ENCODE data around the gene IL17RD.
"Not testable (repeated sequence)": the region's sequence is repeated elsewhere in the genome, so short reads cannot be mapped to it uniquely, and the experiment has no call there.

Gene IL17RD

DNA sequence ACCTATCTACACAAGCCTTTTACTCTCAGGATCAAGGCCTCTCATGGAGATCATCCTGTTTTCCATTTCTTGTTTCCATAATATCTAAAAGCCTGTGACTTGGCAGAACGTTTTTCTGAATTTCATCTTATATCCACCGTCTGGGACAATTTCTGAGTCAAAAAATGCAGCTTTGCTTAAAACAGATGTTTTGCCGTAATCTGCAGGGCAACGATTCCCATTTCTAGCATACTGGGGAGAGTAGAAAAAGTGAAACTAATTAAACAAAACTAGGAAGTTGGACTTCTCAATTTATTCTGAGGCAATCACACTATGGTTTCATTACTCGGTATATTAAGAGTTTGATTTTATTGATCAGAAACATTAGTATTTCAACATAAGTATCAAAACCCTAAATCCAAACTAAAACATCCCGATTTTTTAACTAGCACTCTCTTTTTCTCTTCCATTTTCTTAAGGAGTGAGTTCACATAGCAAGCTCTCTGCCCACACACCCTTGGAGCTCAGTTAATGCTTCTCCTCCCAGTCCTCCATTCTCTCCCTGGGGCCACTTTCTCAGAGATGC lies 71.1 kb downstream of the IL17RD start:
- no peaks in the 10 kb centered on the region for H3K36me3 ChIP-seq (ENCODE audit: control insufficient read depth, insufficient read depth, low read length)
- no peaks in the 10 kb centered on the region for H3K9me3 ChIP-seq (ENCODE audit: control insufficient read depth, low read length)
- no peak overlapping the region for H3K4me3 ChIP-seq (ENCODE audit: insufficient read depth, low read depth, low read length)
- no peaks in the 10 kb centered on the region for H3K4me1 ChIP-seq (ENCODE audit: control insufficient read depth, insufficient read depth, low read length)
- no peak overlapping the region for H3K27ac ChIP-seq (ENCODE audit: insufficient read depth, low read depth, low read length, poor library complexity, severe bottlenecking)
- 92 to 95% methylated on average over 5 to 6 of the region's 6 CpGs for WGBS, 2 experiments
- H3K27me3 ChIP-seq (ENCODE audit: control insufficient read depth, insufficient read depth, low read length, poor library complexity, severe bottlenecking) = no peaks in the 10 kb centered on the region

DNA sequence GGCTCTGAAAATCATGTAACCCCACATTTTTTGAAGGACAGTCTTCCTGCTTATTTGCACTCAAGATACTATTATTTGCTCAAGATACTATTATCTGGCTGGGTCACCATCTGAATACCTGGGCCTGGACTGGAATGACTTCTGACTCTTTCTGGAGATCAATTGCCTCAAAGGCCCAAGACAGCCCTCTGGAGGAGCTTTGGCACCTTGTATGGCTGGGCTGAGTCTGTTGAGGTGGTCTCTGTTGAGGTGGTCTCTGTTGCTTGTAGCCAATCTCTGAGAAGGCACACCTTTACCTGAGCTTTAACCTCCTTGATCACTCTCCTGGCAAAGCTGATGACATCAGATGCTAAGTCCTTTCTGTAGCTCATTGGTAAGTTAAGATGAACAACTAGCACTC lies 71.7 kb downstream of the IL17RD start:
- H3K4me3 ChIP-seq (ENCODE audit: insufficient read depth, low read depth, low read length) = no peak overlapping the region
- no peaks in the 10 kb centered on the region for H3K36me3 ChIP-seq (ENCODE audit: control insufficient read depth, insufficient read depth, low read length)
- H3K4me1 ChIP-seq (ENCODE audit: control insufficient read depth, insufficient read depth, low read length) = no peaks in the 10 kb centered on the region

DNA sequence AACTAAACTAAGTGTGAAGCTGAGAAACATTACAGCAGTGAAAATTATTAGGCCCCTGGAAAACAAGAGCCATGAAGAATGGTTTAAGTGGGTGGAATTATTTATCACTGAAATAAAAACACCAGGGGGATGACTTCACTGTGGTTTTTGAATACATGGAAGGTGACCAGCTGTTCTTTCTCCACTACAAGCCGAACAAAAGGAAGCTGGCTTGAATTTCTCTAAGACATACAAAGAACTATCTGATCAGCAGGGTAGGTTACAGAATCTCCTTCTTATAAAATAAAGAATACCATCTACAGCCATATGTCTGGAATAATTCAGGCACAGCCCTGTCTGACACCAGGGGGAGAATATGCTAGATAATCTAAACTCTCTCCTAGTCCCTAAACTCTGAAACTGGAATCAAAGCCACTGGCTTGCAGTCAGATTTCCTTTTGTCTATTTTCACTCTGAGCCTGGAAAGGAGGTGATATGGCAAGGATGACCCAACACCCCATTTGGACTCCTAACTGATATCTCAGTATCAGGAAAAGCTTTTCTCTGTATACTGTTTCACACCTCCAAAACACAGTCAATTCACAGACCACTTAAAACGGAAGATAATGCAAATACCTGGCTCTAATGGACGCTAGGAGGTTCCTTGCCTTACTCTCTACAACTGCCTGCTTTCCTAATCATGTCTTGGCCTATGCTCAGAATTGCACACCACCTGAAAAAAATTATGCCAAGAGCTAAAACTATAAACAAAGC lies 73.5 kb downstream of the IL17RD start:
- Histone ChIP-seq H3K4me1 (ENCODE audit: control insufficient read depth, insufficient read depth, low read length) (no peaks in the 10 kb centered on the region), H3K27me3 (ENCODE audit: control insufficient read depth, insufficient read depth, low read length, poor library complexity, severe bottlenecking) (no peaks in the 10 kb centered on the region), H3K4me3 (ENCODE audit: insufficient read depth, low read depth, low read length) (no peak overlapping the region), H3K36me3 (ENCODE audit: control insufficient read depth, insufficient read depth, low read length) (no peaks in the 10 kb centered on the region), H3K9me3 (ENCODE audit: control insufficient read depth, low read length) (no peaks in the 10 kb centered on the region), H3K27ac (ENCODE audit: insufficient read depth, low read depth, low read length, poor library complexity, severe bottlenecking) (no peak overlapping the region)
- WGBS, 2 experiments = 94 to 97% methylated on average over 3 of the region's 3 CpGs

More for the DNA sequence above, 71.7 kb downstream of the IL17RD start:
- H3K9me3 ChIP-seq (ENCODE audit: control insufficient read depth, low read length) = no peaks in the 10 kb centered on the region
- H3K27ac ChIP-seq (ENCODE audit: insufficient read depth, low read depth, low read length, poor library complexity, severe bottlenecking) = no peak overlapping the region
- no peaks in the 10 kb centered on the region for H3K27me3 ChIP-seq (ENCODE audit: control insufficient read depth, insufficient read depth, low read length, poor library complexity, severe bottlenecking)

DNA sequence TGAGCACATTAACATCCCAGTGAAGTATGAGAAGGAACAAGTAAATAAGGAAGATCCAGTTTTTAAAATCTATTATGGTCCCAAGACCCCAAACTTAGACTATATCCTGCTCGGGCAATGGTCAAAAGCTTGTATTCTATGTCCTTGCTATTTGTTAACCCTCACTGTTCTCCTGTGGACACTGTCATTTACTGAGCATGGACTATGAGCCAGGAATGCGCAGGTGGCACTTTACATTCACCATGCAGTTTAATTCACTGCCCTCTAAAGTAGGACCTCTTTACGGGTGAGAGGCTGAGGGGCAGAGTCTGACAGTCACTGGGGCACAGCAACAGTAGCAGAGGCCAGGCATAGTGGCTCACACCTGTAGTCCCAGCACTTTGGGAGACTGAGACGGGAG lies 76.1 kb downstream of the IL17RD start:
- WGBS, 2 experiments = 91 to 95% methylated on average over 4 of the region's 4 CpGs
- no peaks in the 10 kb centered on the region for H3K27me3 ChIP-seq (ENCODE audit: control insufficient read depth, insufficient read depth, low read length, poor library complexity, severe bottlenecking)
- no peaks in the 10 kb centered on the region for H3K36me3 ChIP-seq (ENCODE audit: control insufficient read depth, insufficient read depth, low read length)
- no peak overlapping the region for H3K4me3 ChIP-seq (ENCODE audit: insufficient read depth, low read depth, low read length)
- H3K27ac ChIP-seq (ENCODE audit: insufficient read depth, low read depth, low read length, poor library complexity, severe bottlenecking) = no peak overlapping the region
- H3K9me3 ChIP-seq (ENCODE audit: control insufficient read depth, low read length) = no peaks in the 10 kb centered on the region
- no peaks in the 10 kb centered on the region for H3K4me1 ChIP-seq (ENCODE audit: control insufficient read depth, insufficient read depth, low read length)

DNA sequence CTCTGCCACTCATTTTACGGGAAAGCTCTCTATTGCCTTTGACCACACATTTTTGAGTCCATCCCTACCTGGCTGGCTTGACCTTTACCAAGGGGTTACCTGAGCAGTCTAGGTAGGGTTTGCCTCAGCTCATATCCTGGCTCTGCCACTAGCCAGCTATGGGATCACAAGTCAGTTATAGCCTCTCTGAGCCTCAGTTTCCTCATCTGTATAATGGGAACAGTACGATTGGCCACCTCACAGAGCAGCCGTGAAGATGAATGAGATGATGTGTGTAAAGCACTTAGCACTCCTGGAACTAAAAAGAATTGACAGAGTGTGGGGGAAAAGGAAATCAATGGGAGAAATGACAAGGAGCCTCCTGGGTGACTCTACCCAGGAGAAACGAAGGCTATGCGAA lies 76.7 kb downstream of the IL17RD start:
- no peaks in the 10 kb centered on the region for H3K36me3 ChIP-seq (ENCODE audit: control insufficient read depth, insufficient read depth, low read length)
- WGBS, 2 experiments = 90 to 96% methylated on average over 5 of the region's 5 CpGs
- H3K4me3 ChIP-seq (ENCODE audit: insufficient read depth, low read depth, low read length) = no peak overlapping the region
- no peaks in the 10 kb centered on the region for H3K27me3 ChIP-seq (ENCODE audit: control insufficient read depth, insufficient read depth, low read length, poor library complexity, severe bottlenecking)
- H3K4me1 ChIP-seq (ENCODE audit: control insufficient read depth, insufficient read depth, low read length) = no peaks in the 10 kb centered on the region
- H3K9me3 ChIP-seq (ENCODE audit: control insufficient read depth, low read length) = no peaks in the 10 kb centered on the region
- H3K27ac ChIP-seq (ENCODE audit: insufficient read depth, low read depth, low read length, poor library complexity, severe bottlenecking) = no peak overlapping the region

DNA sequence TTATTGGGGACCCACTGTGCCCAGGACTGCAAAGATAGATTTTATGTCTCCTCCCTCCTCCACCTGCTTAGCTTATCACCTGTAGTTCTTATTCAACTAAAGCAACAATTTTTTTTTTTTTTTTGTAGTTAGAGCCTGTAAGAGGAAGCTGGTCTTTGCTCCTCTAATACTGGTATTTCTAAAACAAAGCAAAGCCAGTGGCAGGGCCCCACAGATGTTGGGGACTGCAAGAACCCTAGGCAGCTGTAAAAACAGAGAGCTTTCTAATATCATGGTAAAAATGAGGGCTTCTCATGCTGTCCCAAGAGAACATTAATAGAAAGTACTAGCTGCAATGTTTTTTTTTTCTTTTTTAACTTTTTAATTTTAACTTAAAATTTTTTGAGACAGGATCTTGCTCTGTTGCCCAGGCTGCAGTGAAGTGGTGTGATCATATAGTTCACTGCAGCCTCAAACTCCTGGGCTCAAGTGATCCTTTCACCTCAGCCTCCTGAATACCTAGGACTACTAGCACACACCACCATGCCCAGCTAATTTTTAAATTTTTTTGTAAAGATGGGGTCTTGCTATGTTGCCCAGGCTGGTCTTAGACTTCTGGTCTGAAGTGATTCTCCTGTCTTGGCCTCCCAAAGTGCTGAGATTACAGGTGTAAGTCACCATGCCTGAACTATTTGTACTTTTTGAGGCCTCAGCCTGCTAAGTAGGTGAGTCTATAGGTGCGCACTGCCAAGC lies 77.6 kb downstream of the IL17RD start:
- no peaks in the 10 kb centered on the region for H3K36me3 ChIP-seq (ENCODE audit: control insufficient read depth, insufficient read depth, low read length)
- no peak overlapping the region for H3K4me3 ChIP-seq (ENCODE audit: insufficient read depth, low read depth, low read length)
- 95 to 100% methylated on average over 1 of the region's 1 CpG for WGBS, 2 experiments
- H3K27me3 ChIP-seq (ENCODE audit: control insufficient read depth, insufficient read depth, low read length, poor library complexity, severe bottlenecking) = no peaks in the 10 kb centered on the region
- H3K9me3 ChIP-seq (ENCODE audit: control insufficient read depth, low read length) = no peaks in the 10 kb centered on the region
- no peak overlapping the region for H3K27ac ChIP-seq (ENCODE audit: insufficient read depth, low read depth, low read length, poor library complexity, severe bottlenecking)
- no peaks in the 10 kb centered on the region for H3K4me1 ChIP-seq (ENCODE audit: control insufficient read depth, insufficient read depth, low read length)

DNA sequence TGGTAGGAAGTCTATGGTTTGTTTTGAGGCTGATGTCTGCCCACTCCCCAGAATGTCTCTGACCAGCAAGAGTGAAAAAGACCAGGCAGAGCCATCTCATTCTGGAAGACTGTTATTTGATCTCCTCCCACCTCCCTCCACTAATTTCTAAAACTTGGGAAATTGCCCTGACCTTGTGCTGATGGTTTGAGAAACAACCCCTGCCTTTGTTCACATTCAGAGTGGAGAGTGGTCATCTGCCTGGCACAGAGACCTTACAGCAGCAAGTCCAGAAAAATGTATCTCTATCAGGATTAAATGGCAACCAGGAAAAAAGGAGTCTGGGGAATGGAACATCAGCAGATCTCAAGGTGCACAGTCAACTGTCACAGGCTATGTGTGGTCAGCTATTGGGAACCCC lies 79.0 kb downstream of the IL17RD start:
- H3K27ac ChIP-seq (ENCODE audit: insufficient read depth, low read depth, low read length, poor library complexity, severe bottlenecking) = no peak overlapping the region
- peaks cover 2% of the 10 kb centered on the region for H3K9me3 ChIP-seq (ENCODE audit: control insufficient read depth, low read length)
- H3K4me3 ChIP-seq (ENCODE audit: insufficient read depth, low read depth, low read length) = no peak overlapping the region
- no peaks in the 10 kb centered on the region for H3K36me3 ChIP-seq (ENCODE audit: control insufficient read depth, insufficient read depth, low read length)
- H3K4me1 ChIP-seq (ENCODE audit: control insufficient read depth, insufficient read depth, low read length) = no peaks in the 10 kb centered on the region
- H3K27me3 ChIP-seq (ENCODE audit: control insufficient read depth, insufficient read depth, low read length, poor library complexity, severe bottlenecking) = peaks cover 8% of the 10 kb centered on the region

DNA sequence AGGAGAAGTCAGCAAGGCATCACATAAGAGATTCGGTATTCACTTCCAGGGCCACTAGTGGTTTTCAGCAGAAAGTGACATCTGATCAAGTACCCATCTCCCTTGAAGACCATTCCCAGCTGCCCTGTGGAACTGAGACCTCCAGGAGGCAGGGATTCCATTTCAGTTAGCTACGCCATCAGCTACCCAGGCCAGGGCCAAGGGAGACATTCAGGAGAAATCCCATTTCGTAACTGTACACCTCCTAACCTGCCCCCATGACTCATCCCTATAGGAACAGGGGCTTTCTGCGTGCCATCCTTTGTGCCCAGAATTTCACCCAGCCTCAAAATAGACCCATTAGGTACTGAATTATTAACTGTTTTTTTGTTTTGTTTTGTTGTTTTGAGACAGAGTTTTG lies 79.9 kb downstream of the IL17RD start:
- Histone ChIP-seq H3K4me1 (ENCODE audit: control insufficient read depth, insufficient read depth, low read length) (no peaks in the 10 kb centered on the region), H3K9me3 (ENCODE audit: control insufficient read depth, low read length) (peaks cover 2% of the 10 kb centered on the region), H3K36me3 (ENCODE audit: control insufficient read depth, insufficient read depth, low read length) (no peaks in the 10 kb centered on the region), H3K27me3 (ENCODE audit: control insufficient read depth, insufficient read depth, low read length, poor library complexity, severe bottlenecking) (peaks cover 18% of the 10 kb centered on the region), H3K27ac (ENCODE audit: insufficient read depth, low read depth, low read length, poor library complexity, severe bottlenecking) (no peak overlapping the region), H3K4me3 (ENCODE audit: insufficient read depth, low read depth, low read length) (no peak overlapping the region)
- 86 to 91% methylated on average over 4 of the region's 4 CpGs for WGBS, 2 experiments

DNA sequence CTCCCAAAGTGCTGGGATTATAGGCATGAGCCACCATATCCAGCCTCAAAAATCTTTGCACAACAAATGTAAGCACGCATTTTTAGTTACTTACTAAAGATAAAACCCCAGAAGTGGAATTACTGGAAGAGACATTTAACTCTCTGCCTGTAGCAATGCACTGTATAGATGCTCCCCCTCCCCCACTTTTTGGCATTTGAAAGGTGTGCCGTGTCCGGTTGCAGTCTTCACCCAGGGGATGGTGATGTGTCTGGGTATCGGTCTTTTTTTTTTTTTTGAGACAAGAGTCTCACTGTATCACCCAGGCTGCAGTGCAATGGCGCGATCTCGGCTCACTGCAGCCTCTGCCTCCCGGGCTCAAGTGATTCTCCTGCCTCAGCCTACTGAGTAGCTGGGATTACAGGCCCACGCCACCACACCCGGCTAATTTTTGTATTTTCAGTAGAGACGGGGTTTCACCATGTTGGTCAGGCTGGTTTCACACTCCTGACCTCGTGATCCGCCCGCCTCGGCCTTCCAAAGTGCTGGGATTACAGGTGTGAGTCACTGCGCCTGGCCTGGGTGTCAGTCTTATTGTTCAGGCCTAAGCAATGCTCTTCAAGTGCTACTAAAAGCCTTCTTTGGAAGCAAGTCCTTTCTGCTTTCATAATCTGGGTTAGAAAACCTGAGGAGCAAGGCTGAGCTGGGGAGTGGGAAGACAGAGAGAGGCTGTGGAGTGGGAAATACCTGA lies 81.7 kb downstream of the IL17RD start:
- not testable (repeated sequence) for H3K4me3 ChIP-seq (ENCODE audit: insufficient read depth, low read depth, low read length); H3K27ac ChIP-seq (ENCODE audit: insufficient read depth, low read depth, low read length, poor library complexity, severe bottlenecking)
- WGBS, 2 experiments = 93 to 94% methylated on average over 16 of the region's 16 CpGs

DNA sequence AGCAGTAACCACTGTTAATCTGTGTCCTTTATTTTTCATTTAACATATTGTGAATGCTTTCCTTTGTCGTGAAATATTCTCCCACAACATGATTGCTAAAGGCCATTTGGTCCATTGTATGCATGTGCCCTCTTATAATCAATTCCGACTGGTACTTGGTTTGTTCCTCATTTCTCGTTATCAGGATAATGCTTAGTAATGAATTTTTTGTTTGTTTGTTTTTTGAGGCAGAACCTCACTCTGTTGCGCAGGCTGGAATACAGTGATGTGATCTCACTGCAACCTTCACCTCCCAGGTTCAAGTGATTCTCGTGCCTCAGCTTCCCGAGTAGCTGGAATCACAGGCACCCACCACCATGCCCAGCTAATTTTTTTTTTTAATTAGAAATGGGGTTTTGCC lies 82.7 kb downstream of the IL17RD start:
- WGBS, 2 experiments = 91 to 98% methylated on average over 6 of the region's 6 CpGs
- H3K4me3 ChIP-seq (ENCODE audit: insufficient read depth, low read depth, low read length) = no peak overlapping the region
- no peaks in the 10 kb centered on the region for H3K36me3 ChIP-seq (ENCODE audit: control insufficient read depth, insufficient read depth, low read length)
- H3K27me3 ChIP-seq (ENCODE audit: control insufficient read depth, insufficient read depth, low read length, poor library complexity, severe bottlenecking) = peaks cover 46% of the 10 kb centered on the region
- H3K27ac ChIP-seq (ENCODE audit: insufficient read depth, low read depth, low read length, poor library complexity, severe bottlenecking) = no peak overlapping the region
- peaks cover 2% of the 10 kb centered on the region for H3K9me3 ChIP-seq (ENCODE audit: control insufficient read depth, low read length)
- no peaks in the 10 kb centered on the region for H3K4me1 ChIP-seq (ENCODE audit: control insufficient read depth, insufficient read depth, low read length)

More for the DNA sequence above, 81.7 kb downstream of the IL17RD start:
- H3K36me3 ChIP-seq (ENCODE audit: control insufficient read depth, insufficient read depth, low read length); H3K9me3 ChIP-seq (ENCODE audit: control insufficient read depth, low read length); H3K4me1 ChIP-seq (ENCODE audit: control insufficient read depth, insufficient read depth, low read length): not testable (repeated sequence)
- H3K27me3 ChIP-seq (ENCODE audit: control insufficient read depth, insufficient read depth, low read length, poor library complexity, severe bottlenecking) = peaks cover 36% of the 10 kb centered on the region

All from ectodermal cell (in vitro differentiated cells).